Cardiac fibroblast (primary cell): ENCODE measurements around the gene SLC27A2.
"Not testable (repeated sequence)": the region's sequence is repeated elsewhere in the genome, so short reads cannot be mapped to it uniquely, and the experiment has no call there.

ENCODE experiments used
- DNase-seq, 2 donors: peaks; one replicate each; pipeline versions ENCODE4 v3.0.0 to v3.0.0-alpha.2; 2010; ENCODE audit warnings: low read depth in 2 of 2
- H3K4me3 ChIP-seq, 2 donors: replicated peaks in 1 of 2; 1 replicate in 1 of 2; 2 replicates in 1 of 2; pipeline ENCODE4 v1.5.1; 2011; ENCODE audit warnings: low read depth in 2 of 2, low read length in 2 of 2, mild to moderate bottlenecking in 2 of 2, moderate library complexity in 1 of 2
- TF ChIP-seq, protein P1 (sequence below): IDR thresholded peaks from one replicate; pipeline ENCODE4 v1.5.1; 2011; ENCODE audit warnings: low read depth, mild to moderate bottlenecking, low read length, inconsistent platforms

Gene SLC27A2

DNA sequence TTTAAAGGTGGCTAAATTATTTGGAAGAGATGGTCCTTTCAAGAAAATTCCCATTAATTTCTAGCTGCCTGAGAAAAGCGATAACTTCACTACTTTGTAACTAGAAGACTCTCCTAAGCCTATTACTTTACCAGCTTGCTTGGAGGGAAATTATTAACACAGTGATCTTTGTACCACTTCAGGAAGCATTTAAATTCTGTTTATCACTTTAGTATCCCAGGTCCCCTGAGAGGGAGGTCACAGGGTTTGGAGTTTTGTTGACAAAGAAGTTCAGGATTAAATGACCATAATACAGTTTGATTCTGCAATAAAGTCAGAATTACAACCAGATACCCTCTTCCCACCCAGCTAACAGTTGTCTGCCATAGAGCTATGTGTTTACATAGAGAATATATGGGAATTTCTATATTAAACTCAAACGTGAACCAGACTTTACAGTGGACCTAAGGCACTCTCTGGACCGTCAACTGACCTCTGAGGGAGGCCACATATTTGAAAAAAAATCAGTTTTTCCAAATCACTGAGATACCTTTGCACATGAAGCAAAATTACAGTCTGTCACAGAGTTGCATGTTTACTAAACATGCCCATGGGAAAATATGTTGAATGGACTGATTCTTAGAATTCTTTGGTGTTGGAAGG, 3.0 kb downstream of the SLC27A2 start:
- no peak for DNase-seq
- no peak overlapping the region for H3K4me3 ChIP-seq
- TF ChIP-seq, protein P1, sequence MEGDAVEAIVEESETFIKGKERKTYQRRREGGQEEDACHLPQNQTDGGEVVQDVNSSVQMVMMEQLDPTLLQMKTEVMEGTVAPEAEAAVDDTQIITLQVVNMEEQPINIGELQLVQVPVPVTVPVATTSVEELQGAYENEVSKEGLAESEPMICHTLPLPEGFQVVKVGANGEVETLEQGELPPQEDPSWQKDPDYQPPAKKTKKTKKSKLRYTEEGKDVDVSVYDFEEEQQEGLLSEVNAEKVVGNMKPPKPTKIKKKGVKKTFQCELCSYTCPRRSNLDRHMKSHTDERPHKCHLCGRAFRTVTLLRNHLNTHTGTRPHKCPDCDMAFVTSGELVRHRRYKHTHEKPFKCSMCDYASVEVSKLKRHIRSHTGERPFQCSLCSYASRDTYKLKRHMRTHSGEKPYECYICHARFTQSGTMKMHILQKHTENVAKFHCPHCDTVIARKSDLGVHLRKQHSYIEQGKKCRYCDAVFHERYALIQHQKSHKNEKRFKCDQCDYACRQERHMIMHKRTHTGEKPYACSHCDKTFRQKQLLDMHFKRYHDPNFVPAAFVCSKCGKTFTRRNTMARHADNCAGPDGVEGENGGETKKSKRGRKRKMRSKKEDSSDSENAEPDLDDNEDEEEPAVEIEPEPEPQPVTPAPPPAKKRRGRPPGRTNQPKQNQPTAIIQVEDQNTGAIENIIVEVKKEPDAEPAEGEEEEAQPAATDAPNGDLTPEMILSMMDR: no peak

DNA sequence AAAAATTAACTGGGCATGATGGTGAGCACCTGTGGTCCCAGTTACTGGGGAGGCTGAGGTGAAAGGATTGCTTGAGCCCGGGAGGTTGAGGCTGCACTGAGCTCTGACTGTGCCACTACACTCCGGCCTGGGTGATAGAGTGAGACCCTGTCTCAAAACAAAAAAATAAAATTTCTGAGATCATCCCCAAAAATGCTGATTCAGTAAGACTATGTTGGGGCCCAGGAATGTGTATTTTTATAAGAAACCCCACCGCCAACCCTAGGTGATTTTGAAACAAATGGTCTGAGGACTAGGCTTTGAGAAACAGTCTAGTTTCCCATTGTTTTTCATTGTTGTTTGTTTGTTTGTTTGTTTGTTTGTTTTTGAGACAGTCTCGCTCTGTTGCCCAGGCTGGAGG, 4.1 kb downstream of the SLC27A2 start:
- no peak overlapping the region for H3K4me3 ChIP-seq
- TF ChIP-seq, protein P1: no peak
- no peak for DNase-seq

DNA sequence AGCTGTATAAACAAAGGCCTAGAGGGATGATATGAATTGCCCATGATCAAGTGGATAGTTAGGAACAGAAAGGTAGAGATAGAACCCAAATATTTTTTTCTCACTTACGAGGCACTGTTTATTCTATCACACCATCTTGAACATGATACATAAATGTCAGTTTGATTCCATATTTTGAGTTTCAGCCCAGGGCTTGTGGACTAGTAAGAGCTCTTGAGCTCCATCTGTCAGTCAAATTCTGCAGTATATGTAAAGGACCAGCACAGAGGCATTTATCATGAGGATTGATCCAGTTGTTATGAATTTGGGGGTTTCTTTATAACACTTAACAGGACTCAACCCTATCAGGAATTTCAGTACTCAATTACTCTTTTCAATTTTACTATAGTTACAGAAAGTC, 4.8 kb downstream of the SLC27A2 start:
- no peak overlapping the region for H3K4me3 ChIP-seq
- no peak for DNase-seq
- TF ChIP-seq, protein P1: no peak

DNA sequence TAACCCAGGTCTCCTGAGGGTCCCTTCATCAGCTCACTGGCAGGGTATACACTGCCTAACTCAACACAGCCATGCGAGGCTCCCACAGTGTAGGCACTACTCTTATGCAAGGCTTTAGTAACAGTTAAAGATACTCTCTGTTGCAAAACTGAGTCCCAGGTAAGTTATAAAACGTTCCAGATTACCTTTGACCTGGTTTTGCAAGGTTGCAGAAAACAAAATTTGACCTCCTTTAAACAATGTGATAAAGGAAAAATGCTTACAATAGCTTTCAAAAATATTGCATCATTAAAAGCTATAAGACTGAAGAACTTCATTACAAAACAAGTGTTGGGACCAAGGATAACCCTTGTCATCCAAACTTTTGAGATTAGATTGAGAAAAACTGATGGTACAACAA, 5.5 kb downstream of the SLC27A2 start:
- TF ChIP-seq, protein P1: no peak
- H3K4me3 ChIP-seq: no peak overlapping the region
- DNase-seq: no peak

DNA sequence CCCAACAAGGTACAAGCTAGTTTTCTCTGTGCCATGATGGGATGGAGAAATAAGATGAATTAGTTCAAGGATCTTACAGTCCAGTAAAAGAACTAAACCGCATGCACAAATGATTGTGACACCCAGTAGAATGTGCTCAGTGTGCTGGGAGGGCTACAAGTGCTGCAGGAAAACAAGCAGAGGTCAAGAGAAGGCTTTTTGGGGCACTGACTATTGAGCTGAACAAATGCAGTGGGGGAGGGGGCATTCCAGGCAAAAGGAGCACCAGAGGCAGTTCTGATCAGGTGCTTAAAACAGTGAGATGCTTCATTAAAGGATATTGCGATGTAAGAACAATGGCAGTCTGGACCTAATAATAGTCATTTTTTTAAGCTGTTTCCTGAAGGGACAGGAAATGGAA, 6.0 kb downstream of the SLC27A2 start:
- DNase-seq: no peak
- TF ChIP-seq, protein P1: no peak
- H3K4me3 ChIP-seq: no peak overlapping the region

DNA sequence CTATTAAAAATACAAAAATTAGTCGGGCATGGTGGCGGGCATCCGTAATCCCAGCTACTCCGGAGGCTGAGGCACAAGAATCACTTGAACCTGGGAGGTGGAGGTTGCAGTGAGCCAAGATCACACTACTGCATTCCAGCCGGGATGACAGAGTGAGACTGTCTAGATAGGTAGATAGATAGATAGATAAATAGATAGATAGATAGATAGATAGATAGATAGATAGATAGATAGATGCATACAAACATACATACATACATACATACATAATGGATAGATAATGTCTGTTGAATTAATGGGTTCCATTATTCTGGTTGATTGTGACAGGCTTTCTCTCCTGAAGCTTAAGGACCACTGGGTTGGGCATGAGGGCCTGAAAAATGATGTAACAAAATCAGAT, 6.8 kb downstream of the SLC27A2 start:
- DNase-seq, H3K4me3 ChIP-seq: not testable (repeated sequence)

DNA sequence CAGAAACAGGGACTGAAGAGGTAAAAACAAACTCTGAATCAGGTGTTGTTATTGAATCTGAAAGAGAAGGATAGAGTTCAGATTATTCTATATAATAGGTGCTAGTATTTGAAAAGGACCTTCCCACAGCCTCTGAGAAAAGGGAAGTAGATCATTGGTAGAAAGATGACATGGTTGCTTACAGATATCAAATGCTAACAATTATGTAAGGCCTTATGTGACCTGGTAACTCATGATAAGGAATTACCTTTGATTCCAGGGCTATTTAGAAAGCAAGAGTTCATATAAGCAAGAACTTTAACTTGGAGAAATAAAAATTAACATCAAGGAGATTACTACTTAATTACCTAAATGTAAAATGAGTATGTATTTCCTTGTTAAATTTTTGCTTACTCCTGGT, 7.6 kb downstream of the SLC27A2 start:
- no peak overlapping the region for H3K4me3 ChIP-seq
- TF ChIP-seq, protein P1: no peak
- DNase-seq: no peak
